HG02678 (cell line): ENCODE results near the gene KHNYN.
"Not testable (repeated sequence)": the region's sequence is repeated elsewhere in the genome, so short reads cannot be mapped to it uniquely, and the experiment has no call there.

Source experiments
- ATAC-seq: cut with Tn5 transposase; IDR thresholded peaks from one replicate; pipeline ENCODE4 v1.9.1; 2021; ENCODE audit warnings: mild to moderate bottlenecking, moderate library complexity; ENCODE audit not compliant: unreplicated experiment

The KHNYN gene

DNA sequence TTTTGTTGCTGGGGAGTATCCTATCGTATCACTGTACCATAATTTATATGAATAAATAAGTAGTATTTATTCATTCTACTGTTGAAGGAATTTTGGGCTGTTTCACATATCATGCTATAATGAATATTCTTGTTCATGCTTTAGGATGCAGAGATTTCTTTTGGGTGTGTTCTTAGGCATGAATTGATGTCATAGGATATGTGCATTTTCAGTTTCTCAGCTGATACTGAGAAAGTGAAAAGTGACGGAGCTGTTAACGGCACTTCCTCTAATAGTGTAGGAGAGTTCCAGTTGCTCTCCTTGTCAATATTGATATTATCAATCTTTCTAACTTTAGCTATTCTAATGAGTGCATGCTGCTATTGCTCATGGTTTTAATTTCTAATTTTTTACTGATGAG is 36.1 kb downstream of the KHNYN start:
- ATAC-seq, result no peak

GRCh38 chr14:24470450-24470849 is 40.7 kb downstream of the KHNYN start:
- ATAC-seq, result not testable (repeated sequence)

DNA sequence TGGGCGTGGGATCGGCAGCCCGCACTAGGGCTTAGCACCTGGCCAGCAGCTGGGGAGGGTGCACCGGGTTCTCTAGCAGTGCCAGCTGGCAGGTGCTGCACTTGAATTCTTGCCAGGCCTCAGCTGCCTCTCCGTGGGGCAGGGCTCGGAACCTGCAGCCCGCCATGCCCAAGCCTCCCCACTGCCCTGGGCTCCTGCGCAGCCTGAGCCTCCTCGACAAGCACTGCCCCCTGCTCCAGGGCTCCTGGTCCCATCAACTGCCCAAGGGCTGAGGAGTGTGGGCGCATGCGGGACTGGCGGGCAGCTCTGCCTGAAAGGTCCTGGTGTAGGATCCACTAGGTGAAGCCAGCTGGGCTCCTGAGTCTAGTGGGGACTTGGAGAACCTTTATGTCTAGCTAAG is 43.5 kb downstream of the KHNYN start:
- ATAC-seq, result no peak

- ATAC-seq, result no peak
These were observed 45.5 kb downstream of the KHNYN start for GRCh38 chr14:24475261-24475660.

- ATAC-seq, result not testable (repeated sequence)
These were observed 50.2 kb downstream of the KHNYN start for GRCh38 chr14:24479999-24480398.

GRCh38 chr14:24481622-24482324 is 52.0 kb downstream of the KHNYN start:
- ATAC-seq, result peak; percentile 93

- not testable (repeated sequence) for ATAC-seq
These were observed 53.0 kb downstream of the KHNYN start for GRCh38 chr14:24482699-24483303.

DNA sequence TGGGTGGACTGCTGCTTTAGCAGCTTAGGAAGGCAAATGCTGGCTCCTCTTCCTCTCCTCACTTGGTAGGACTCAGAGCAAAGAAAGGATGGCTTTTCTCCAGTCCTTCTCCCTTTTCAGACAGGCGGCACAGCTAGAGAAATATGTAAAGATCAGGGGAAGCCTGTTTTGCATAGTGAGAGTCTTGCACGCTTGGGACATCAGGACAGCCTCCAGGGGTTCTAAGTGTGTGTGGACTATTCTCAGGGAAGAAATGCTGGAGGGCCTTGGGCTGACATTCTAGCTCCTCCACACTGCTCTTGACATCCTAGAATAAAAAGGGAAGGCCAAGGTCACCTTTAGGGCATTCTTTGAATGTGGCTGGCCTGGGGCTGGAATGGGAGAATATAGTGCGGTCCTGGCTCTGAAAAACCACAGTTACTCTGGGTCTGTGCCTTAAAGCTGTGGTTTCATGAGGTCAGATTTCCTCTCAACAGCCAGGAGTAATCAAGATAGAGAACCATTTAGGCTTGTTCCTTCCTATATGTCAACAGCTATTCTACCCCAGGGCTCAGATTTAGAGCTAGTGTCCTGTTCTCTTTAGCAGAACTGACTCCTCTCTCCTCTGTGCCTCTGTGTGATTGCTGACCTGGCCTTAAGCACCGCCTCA is 54.0 kb downstream of the KHNYN start:
- ATAC-seq, result no peak
